Measurements from ENCODE around the gene CDKN2B. TPM values are rescaled to one million over a fixed set of nuclear protein-coding genes. Genes with fewer than 3 reads are reported as not detected.
"Not testable (repeated sequence)": the region's sequence is repeated elsewhere in the genome, so short reads cannot be mapped to it uniquely, and the experiment has no call there.

CDKN2B gene, protein sequence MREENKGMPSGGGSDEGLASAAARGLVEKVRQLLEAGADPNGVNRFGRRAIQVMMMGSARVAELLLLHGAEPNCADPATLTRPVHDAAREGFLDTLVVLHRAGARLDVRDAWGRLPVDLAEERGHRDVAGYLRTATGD
- total RNA-seq, result 10 to 100 TPM in 1 of 2 donors, 1 to 10 TPM in 1; 4.5 to 11.4 TPM
- polyA plus RNA-seq (2013, experiment 1 of 2), result 2.3 TPM
- polyA plus RNA-seq (2013, experiment 2 of 2), result 4.1 TPM
- long read RNA-seq, experiment 1, partial matches to known transcripts, result 0 of 1 reads
- long read RNA-seq, experiment 1, other reads (novel, unspliced or antisense), result 0 of 1 reads
- long read RNA-seq, experiment 2, transcript CDKN2B-201 (2 exons, 3,911 nt), result major isoform, 8 of 15 reads
- long read RNA-seq, experiment 2, partial matches to known transcripts, result 0 of 15 reads
- long read RNA-seq, experiment 2, other reads (novel, unspliced or antisense), result 6 of 15 reads
- long read RNA-seq, experiment 3, transcript CDKN2B-201 (2 exons, 3,911 nt), result major isoform, 10 of 13 reads
- long read RNA-seq, experiment 3, partial matches to known transcripts, result 0 of 13 reads
- long read RNA-seq, experiment 3, other reads (novel, unspliced or antisense), result 3 of 13 reads
- long read RNA-seq, experiment 4, partial matches to known transcripts, result 0 of 2 reads
- long read RNA-seq, experiment 4, other reads (novel, unspliced or antisense), result 0 of 2 reads

DNA sequence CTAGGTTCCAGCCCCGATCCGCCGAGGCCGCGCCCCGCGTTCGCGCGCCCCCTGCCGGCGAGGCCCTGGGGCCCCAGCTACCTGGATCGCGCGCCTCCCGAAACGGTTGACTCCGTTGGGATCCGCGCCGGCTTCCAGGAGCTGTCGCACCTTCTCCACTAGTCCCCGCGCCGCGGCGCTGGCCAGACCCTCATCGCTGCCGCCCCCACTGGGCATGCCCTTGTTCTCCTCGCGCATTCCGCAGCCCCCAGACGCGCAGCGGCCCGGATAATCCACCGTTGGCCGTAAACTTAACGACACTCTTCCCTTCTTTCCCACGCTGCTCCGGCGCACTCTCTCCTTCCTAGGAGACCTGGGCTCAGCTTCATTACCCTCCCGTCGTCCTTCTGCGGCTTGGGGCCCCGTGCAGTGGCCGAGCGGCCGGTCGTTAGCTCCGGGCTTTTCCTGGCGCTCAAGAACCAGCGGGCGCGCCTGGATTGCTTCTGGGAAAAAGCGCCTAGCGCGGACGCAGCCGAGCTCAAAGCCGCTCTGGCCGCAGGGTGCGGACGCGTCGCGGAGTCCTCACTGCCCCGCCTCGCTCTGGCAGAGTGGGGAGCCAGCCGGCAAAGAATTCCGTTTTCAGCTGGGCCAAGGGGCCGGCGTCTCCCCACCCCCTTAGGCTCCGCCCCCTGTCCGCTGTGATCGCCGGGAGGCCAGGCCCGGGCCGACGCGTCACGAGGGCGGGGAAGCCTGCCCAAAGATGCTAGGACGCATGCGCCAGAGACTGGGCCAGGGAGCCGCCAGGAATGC is at the start of gene CDKN2B:
TSS of gene CDKN2B (minus strand) at position 589 of the 789 bp plus-strand sequence. CDS start at position 237, 352 bp downstream.
- Mint-ChIP-seq H3K4me1 (peaks cover 16% of the 10 kb centered on the region), H3K4me3 (peak within 1 kb of the TSS; percentile 92), H3K27ac (peak within 1 kb of the TSS; percentile 96), H3K9me3 (no peaks in the 10 kb centered on the region), H3K36me3 (ENCODE audit: low read depth) (no peaks in the 10 kb centered on the region), H3K27me3 (ENCODE audit: insufficient read depth) (peaks cover 81% of the 10 kb centered on the region)
- Histone ChIP-seq H3K4me3 (ENCODE audit: low read length) (peak within 1 kb of the TSS; percentile 94), H3K9me3 (ENCODE audit: control insufficient read depth, low read length) (no peaks in the 10 kb centered on the region), H3K27me3 (ENCODE audit: control insufficient read depth, insufficient read depth, low read length, poor library complexity, severe bottlenecking) (peaks cover 79% of the 10 kb centered on the region), H3K36me3 (ENCODE audit: control insufficient read depth, insufficient read depth, low read length) (peaks cover 11% of the 10 kb centered on the region), H3K4me1 (ENCODE audit: control insufficient read depth, insufficient read depth, low read length) (no peaks in the 10 kb centered on the region), H3K27ac (ENCODE audit: low read depth, low read length) (peak within 1 kb of the TSS; percentile 66), H3K9ac (ENCODE audit: extremely low read depth, low read length, poor library complexity, severe bottlenecking) (peak within 1 kb of the TSS; percentile 76)
- WGBS, 2 experiments (ENCODE audit: insufficient coverage in 1 of 2, insufficient read length in 1 of 2), result 0% methylated on average over 36 to 86 of the region's 86 CpGs
- peak; percentile 98 for DNase-seq
- TF ChIP-seq, protein P1, sequence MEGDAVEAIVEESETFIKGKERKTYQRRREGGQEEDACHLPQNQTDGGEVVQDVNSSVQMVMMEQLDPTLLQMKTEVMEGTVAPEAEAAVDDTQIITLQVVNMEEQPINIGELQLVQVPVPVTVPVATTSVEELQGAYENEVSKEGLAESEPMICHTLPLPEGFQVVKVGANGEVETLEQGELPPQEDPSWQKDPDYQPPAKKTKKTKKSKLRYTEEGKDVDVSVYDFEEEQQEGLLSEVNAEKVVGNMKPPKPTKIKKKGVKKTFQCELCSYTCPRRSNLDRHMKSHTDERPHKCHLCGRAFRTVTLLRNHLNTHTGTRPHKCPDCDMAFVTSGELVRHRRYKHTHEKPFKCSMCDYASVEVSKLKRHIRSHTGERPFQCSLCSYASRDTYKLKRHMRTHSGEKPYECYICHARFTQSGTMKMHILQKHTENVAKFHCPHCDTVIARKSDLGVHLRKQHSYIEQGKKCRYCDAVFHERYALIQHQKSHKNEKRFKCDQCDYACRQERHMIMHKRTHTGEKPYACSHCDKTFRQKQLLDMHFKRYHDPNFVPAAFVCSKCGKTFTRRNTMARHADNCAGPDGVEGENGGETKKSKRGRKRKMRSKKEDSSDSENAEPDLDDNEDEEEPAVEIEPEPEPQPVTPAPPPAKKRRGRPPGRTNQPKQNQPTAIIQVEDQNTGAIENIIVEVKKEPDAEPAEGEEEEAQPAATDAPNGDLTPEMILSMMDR (conservative IDR thresholded peaks at IDR 0.05), result peak; percentile 99

DNA sequence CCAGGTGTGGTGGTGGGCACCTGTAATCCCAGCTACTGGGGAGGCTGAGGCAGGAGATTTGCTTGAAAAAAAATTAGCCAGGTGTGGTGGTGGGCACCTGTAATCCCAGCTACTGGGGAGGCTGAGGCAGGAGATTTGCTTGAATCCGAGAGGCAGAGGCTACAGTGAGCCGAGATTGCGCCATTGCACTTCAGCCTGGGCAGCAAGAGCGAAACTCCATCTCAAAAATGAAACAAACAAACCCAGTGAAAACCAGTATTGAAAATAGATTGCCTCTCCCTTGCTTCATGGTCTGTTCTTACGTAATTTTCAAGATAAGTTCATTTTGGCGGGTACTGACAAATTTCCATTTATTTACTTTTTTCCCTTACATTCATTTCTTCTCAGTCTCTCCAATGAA is 48.9 kb upstream of the CDKN2B start:
- 95 to 96% methylated on average over 6 of the region's 6 CpGs for WGBS, 2 experiments (ENCODE audit: insufficient coverage in 1 of 2, insufficient read length in 1 of 2)
- not testable (repeated sequence) for H3K27ac ChIP-seq (ENCODE audit: low read depth, low read length)

DNA sequence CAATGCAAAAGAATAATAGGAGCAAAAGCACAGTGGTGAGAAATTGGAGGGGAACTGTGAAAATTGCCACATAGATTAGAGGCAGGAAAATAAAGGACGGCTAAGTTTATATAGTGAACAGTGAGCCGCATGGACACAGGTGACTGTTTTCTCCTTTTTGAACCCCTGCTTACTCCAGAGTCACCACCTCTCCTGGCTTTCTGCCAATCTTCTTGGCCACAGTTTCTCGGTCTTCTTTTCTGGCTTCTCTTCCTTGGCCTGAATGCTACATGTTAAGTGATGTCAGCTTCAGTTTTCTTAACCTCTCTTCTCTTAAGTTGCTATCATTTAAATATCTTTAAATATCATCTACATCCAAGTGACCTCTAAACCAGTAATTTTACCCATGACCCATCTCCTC is 47.3 kb upstream of the CDKN2B start:
- Histone ChIP-seq H3K4me1 (ENCODE audit: control insufficient read depth, insufficient read depth, low read length) (peaks cover 2% of the 10 kb centered on the region), H3K36me3 (ENCODE audit: control insufficient read depth, insufficient read depth, low read length) (no peaks in the 10 kb centered on the region), H3K27me3 (ENCODE audit: control insufficient read depth, insufficient read depth, low read length, poor library complexity, severe bottlenecking) (no peaks in the 10 kb centered on the region), H3K9me3 (ENCODE audit: control insufficient read depth, low read length) (no peaks in the 10 kb centered on the region), H3K4me3 (ENCODE audit: low read length) (no peak overlapping the region), H3K9ac (ENCODE audit: extremely low read depth, low read length, poor library complexity, severe bottlenecking) (no peak overlapping the region), H3K27ac (ENCODE audit: low read depth, low read length) (no peak overlapping the region)
- Mint-ChIP-seq H3K27me3 (ENCODE audit: insufficient read depth) (no peaks in the 10 kb centered on the region), H3K4me3 (no peak overlapping the region), H3K4me1 (peaks cover 12% of the 10 kb centered on the region), H3K9me3 (peaks cover 18% of the 10 kb centered on the region), H3K36me3 (ENCODE audit: low read depth) (no peaks in the 10 kb centered on the region), H3K27ac (no peak overlapping the region)
- TF ChIP-seq, protein P1 (conservative IDR thresholded peaks at IDR 0.05), result no peak
- no peak for DNase-seq
- 75% methylated on average over 2 to 3 of the region's 3 CpGs for WGBS, 2 experiments (ENCODE audit: insufficient coverage in 1 of 2, insufficient read length in 1 of 2)

More for the DNA sequence above, 48.9 kb upstream of the CDKN2B start:
- H3K4me3 ChIP-seq (ENCODE audit: low read length); H3K36me3 ChIP-seq (ENCODE audit: control insufficient read depth, insufficient read depth, low read length); H3K4me3 Mint-ChIP-seq; H3K36me3 Mint-ChIP-seq (ENCODE audit: low read depth); H3K4me1 Mint-ChIP-seq; DNase-seq; H3K27me3 ChIP-seq (ENCODE audit: control insufficient read depth, insufficient read depth, low read length, poor library complexity, severe bottlenecking); H3K9ac ChIP-seq (ENCODE audit: extremely low read depth, low read length, poor library complexity, severe bottlenecking); H3K4me1 ChIP-seq (ENCODE audit: control insufficient read depth, insufficient read depth, low read length); H3K9me3 ChIP-seq (ENCODE audit: control insufficient read depth, low read length); H3K27me3 Mint-ChIP-seq (ENCODE audit: insufficient read depth); H3K27ac Mint-ChIP-seq: not testable (repeated sequence)
- H3K9me3 Mint-ChIP-seq, result peaks cover 18% of the 10 kb centered on the region

Data from endodermal cell (in vitro differentiated cells).